ENCODE measurements around the gene UST.
"Not testable (repeated sequence)": the region's sequence is repeated elsewhere in the genome, so short reads cannot be mapped to it uniquely, and the experiment has no call there.

Gene UST

GRCh38 chr6:148978298-148978697 is 231.5 kb downstream of the UST start:
- DNase-seq (ENCODE audit: low read depth) = not testable (repeated sequence)

GRCh38 chr6:148979014-148979901 is 232.4 kb downstream of the UST start:
- no peak for DNase-seq (ENCODE audit: low read depth)

- DNase-seq (ENCODE audit: low read depth) = peak; percentile 56
These were observed 233.4 kb downstream of the UST start for GRCh38 chr6:148980234-148980633.

- DNase-seq (ENCODE audit: low read depth) = no peak
These were observed 234.7 kb downstream of the UST start for GRCh38 chr6:148981515-148981914.

- no peak for DNase-seq (ENCODE audit: low read depth)
These were observed 236.4 kb downstream of the UST start for GRCh38 chr6:148983101-148983761.

- no peak for DNase-seq (ENCODE audit: low read depth)
These were observed 237.1 kb downstream of the UST start for GRCh38 chr6:148983966-148984365.

- no peak for DNase-seq (ENCODE audit: low read depth)
These were observed 237.8 kb downstream of the UST start for GRCh38 chr6:148984531-148985056.

GRCh38 chr6:148985499-148985898 is 238.7 kb downstream of the UST start:
- no peak for DNase-seq (ENCODE audit: low read depth)

- no peak for DNase-seq (ENCODE audit: low read depth)
These were observed 239.8 kb downstream of the UST start for GRCh38 chr6:148986608-148987007.

- no peak for DNase-seq (ENCODE audit: low read depth)
These were observed 241.2 kb downstream of the UST start for GRCh38 chr6:148987982-148988381.

- DNase-seq (ENCODE audit: low read depth) = no peak
These were observed 242.8 kb downstream of the UST start for GRCh38 chr6:148989585-148989984.

- DNase-seq (ENCODE audit: low read depth) = no peak
These were observed 243.6 kb downstream of the UST start for GRCh38 chr6:148990403-148990802.

GRCh38 chr6:148996815-148997214 is 250.0 kb downstream of the UST start:
- DNase-seq (ENCODE audit: low read depth) = no peak

- peak; percentile 97 for DNase-seq (ENCODE audit: low read depth)
These were observed 251.0 kb downstream of the UST start for GRCh38 chr6:148997865-148998264.

- no peak for DNase-seq (ENCODE audit: low read depth)
These were observed 251.9 kb downstream of the UST start for GRCh38 chr6:148998704-148999103.

GRCh38 chr6:148999501-148999900 is 252.7 kb downstream of the UST start:
- no peak for DNase-seq (ENCODE audit: low read depth)

- DNase-seq (ENCODE audit: low read depth) = peak; percentile 79
These were observed 253.2 kb downstream of the UST start for GRCh38 chr6:148999929-149000468.

GRCh38 chr6:149001422-149001821 is 254.6 kb downstream of the UST start:
- no peak for DNase-seq (ENCODE audit: low read depth)

GRCh38 chr6:149003560-149003959 is 256.7 kb downstream of the UST start:
- no peak for DNase-seq (ENCODE audit: low read depth)

- DNase-seq (ENCODE audit: low read depth) = no peak
These were observed 257.8 kb downstream of the UST start for GRCh38 chr6:149004664-149005063.

GRCh38 chr6:149006236-149006635 is 259.4 kb downstream of the UST start:
- not testable (repeated sequence) for DNase-seq (ENCODE audit: low read depth)

- no peak for DNase-seq (ENCODE audit: low read depth)
These were observed 259.8 kb downstream of the UST start for GRCh38 chr6:149006671-149007070.

- DNase-seq (ENCODE audit: low read depth) = no peak
These were observed 261.0 kb downstream of the UST start for GRCh38 chr6:149007846-149008245.

Data from GM04503 (cell line).